ENCODE measurements around the gene CCDC12. TPM values are rescaled to one million over a fixed set of nuclear protein-coding genes. Genes with fewer than 3 reads are reported as not detected.

The CCDC12 gene
- polyA plus RNA-seq, 1 of the 3 experiments (the other 2 are of a cell fraction): 105 TPM

GRCh38 chr3:46934072-46934471 is 42.5 kb downstream of the CCDC12 start:
- TF ChIP-seq NFIC (IDR thresholded peaks at IDR 0.05; ENCODE audit: borderline replicate concordance) (peak; percentile 36; the same call in 1 of the 2 replicates), RAD21 (IDR thresholded peaks at IDR 0.05; ENCODE audit: low read length) (no peak)
- no peaks in the 10 kb centered on the region for H3K27me3 ChIP-seq (ENCODE audit: insufficient read depth)
- no peaks in the 10 kb centered on the region for H3K9me2 ChIP-seq
- peak; percentile 41 for DNase-seq
- H4K20me1 ChIP-seq (ENCODE audit: insufficient read depth): no peaks in the 10 kb centered on the region
- H3K36me3 ChIP-seq (replicated peaks in 1 of 2; ENCODE audit: control insufficient read depth in 1 of 2, insufficient read depth in 2 of 2, low read length in 1 of 2): peaks cover 14 to 21% of the 10 kb centered on the region in 2 experiments
- peaks cover 86% of the 10 kb centered on the region for H3K79me2 ChIP-seq (ENCODE audit: insufficient read depth)
- POLR2A ChIA-PET: interaction anchor here (0.7 to 1.6 kb wide), 3 partner anchors 22 to 46 kb away, joined by 3 to 4 read pairs (median 3); partner anchors contain the start of genes CCDC12 and NBEAL2
- H3F3A ChIP-seq (replicated peaks; ENCODE audit: insufficient read depth): peaks cover 29% of the 10 kb centered on the region
- CTCF ChIA-PET: interaction anchor here (1.4 to 4.1 kb wide), 6 partner anchors 11 to 390 kb away, joined by 4 to 31 read pairs (median 12); no protein-coding TSS in a partner anchor
- H3K27ac ChIP-seq (ENCODE audit: low read depth in 2 of 2, low read length in 1 of 2): peak overlapping the region; percentile 89 to 91
- no peak overlapping the region for H3K4me3 ChIP-seq (ENCODE audit: low read depth in 2 of 2, low read length in 1 of 2)
- H3K9ac ChIP-seq: peak overlapping the region; percentile 52; the same call in 1 of the 2 replicates
- H3K9me3 ChIP-seq: no peaks in the 10 kb centered on the region
- no peak overlapping the region for H2AFZ ChIP-seq (ENCODE audit: low read depth)
- peak overlapping the region; percentile 64 for H3K4me2 ChIP-seq
- H3K4me1 ChIP-seq (ENCODE audit: control insufficient read depth in 1 of 2, insufficient read depth in 2 of 2, low read depth in 1 of 2, low read length in 1 of 2): peaks cover 53 to 54% of the 10 kb centered on the region in 2 experiments
- 51% methylated on average over 2 of the region's 2 CpGs for whole genome bisulfite sequencing (ENCODE audit: low lambda C conversion rate)

GRCh38 chr3:46933261-46933660 is 43.3 kb downstream of the CCDC12 start:
- H4K20me1 ChIP-seq (ENCODE audit: insufficient read depth): no peaks in the 10 kb centered on the region
- no peak overlapping the region for H3K4me3 ChIP-seq (ENCODE audit: low read depth in 2 of 2, low read length in 1 of 2)
- ChIA-PET CTCF (interaction anchor here (1.4 to 4.1 kb wide), 5 partner anchors 10 to 391 kb away, joined by 4 to 31 read pairs (median 10); no protein-coding TSS in a partner anchor), POLR2A (interaction anchor here (0.7 to 1.6 kb wide), 3 partner anchors 21 to 47 kb away, joined by 3 to 4 read pairs (median 3); partner anchors contain the start of genes CCDC12 and NBEAL2)
- peaks cover 88% of the 10 kb centered on the region for H3K79me2 ChIP-seq (ENCODE audit: insufficient read depth)
- no peaks in the 10 kb centered on the region for H3K9me2 ChIP-seq
- peaks cover 16 to 25% of the 10 kb centered on the region in 2 experiments for H3K36me3 ChIP-seq (replicated peaks in 1 of 2; ENCODE audit: control insufficient read depth in 1 of 2, insufficient read depth in 2 of 2, low read length in 1 of 2)
- peak overlapping the region; percentile 43 to 91; a peak in 2 of 4 replicates for H3K27ac ChIP-seq (ENCODE audit: low read depth in 2 of 2, low read length in 1 of 2)
- peaks cover 53 to 54% of the 10 kb centered on the region in 2 experiments for H3K4me1 ChIP-seq (ENCODE audit: control insufficient read depth in 1 of 2, insufficient read depth in 2 of 2, low read depth in 1 of 2, low read length in 1 of 2)
- H2AFZ ChIP-seq (ENCODE audit: low read depth): no peak overlapping the region
- peaks cover 29% of the 10 kb centered on the region for H3F3A ChIP-seq (replicated peaks; ENCODE audit: insufficient read depth)
- WGBS (ENCODE audit: low lambda C conversion rate): 100% methylated on average over 3 of the region's 6 CpGs
- DNase-seq: no peak
- H3K9me3 ChIP-seq: no peaks in the 10 kb centered on the region
- H3K27me3 ChIP-seq (ENCODE audit: insufficient read depth): no peaks in the 10 kb centered on the region
- H3K4me2 ChIP-seq: no peak overlapping the region
- H3K9ac ChIP-seq: no peak overlapping the region
- TF ChIP-seq CHD2 (IDR thresholded peaks at IDR 0.05; ENCODE audit: low read length, partially characterized antibody): no peak
- no peak for TF ChIP-seq CTCF (IDR thresholded peaks at IDR 0.05)
- TF ChIP-seq TCF12 (IDR thresholded peaks at IDR 0.05): no peak
- TF ChIP-seq GABPA (IDR thresholded peaks at IDR 0.05; ENCODE audit: low read depth): no peak
- TF ChIP-seq EP300 (IDR thresholded peaks at IDR 0.05; ENCODE audit: borderline replicate concordance in 1 of 2, low read depth in 1 of 2, low read length in 1 of 2): no peak
- TF ChIP-seq MAX (IDR thresholded peaks at IDR 0.05; ENCODE audit: low read depth): no peak
- no peak for TF ChIP-seq USF2 (IDR thresholded peaks at IDR 0.05; ENCODE audit: borderline replicate concordance, low read depth, low read length)
- TF ChIP-seq PBX3 (IDR thresholded peaks at IDR 0.05): no peak
- TF ChIP-seq YY1 (IDR thresholded peaks at IDR 0.05; ENCODE audit: low read depth): no peak
- TF ChIP-seq GATA2 (CRISPR knock-in tag; IDR thresholded peaks at IDR 0.05): no peak

Data from SK-N-SH (cell line).